HG02763 (cell line): ENCODE results near the gene U2AF2.

ENCODE experiments used
- ATAC-seq: cut with Tn5 transposase; IDR thresholded peaks from one replicate; pipeline ENCODE4 v1.9.1; 2021; ENCODE audit warnings: mild to moderate bottlenecking, moderate library complexity; ENCODE audit not compliant: unreplicated experiment

Gene U2AF2

DNA sequence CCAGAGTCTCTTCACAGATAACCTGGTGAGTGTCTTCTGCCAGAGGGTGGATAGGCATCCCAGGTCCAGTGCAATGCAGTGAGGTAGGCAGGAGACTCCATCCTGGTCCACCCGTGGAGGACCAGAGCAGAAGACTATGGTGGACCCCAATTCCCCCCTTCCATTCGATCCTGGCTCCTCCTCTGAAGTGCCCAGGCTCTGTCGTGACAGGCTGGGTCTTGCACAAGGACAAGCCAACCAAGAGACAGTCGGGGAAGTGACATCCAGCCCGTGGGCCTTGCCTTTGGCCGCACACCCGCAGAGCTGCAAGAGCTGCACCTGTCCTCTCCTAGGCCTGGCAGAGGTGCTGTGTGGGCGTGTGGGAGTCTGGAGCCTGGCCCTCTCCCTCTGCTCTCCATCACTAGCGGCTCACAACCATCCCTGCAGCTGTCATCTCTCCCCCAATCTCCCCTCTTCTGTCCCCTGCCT lies 33.6 kb upstream of the U2AF2 start:
- no peak for ATAC-seq

DNA sequence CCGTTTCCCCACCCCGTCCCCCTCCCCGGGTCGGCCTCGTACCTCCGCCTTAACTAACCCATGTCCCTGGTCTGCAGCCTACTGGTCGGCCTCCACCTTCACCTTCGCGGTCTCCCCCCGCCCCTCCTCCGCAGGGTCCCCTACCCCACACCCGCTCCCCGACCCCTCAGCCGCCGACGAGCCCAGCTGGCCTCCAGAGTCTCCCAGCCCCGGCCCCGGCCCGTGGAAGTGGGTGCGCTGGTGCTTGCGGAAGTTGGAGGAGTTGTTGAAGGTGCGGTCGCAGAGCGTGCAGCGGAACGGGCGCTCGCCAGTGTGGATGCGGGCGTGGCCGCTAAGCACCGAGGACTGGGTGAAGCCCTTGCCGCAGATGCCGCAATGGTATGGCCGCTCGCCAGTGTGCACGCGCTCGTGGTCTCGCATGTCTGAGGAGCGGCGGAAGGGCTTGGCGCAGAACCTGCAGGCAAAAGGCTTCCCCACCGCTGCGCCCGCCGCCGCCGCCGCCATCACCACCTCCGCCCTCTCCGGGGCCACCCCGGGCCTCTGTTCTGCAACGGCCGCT lies 33.1 kb upstream of the U2AF2 start:
- ATAC-seq, result no peak

DNA sequence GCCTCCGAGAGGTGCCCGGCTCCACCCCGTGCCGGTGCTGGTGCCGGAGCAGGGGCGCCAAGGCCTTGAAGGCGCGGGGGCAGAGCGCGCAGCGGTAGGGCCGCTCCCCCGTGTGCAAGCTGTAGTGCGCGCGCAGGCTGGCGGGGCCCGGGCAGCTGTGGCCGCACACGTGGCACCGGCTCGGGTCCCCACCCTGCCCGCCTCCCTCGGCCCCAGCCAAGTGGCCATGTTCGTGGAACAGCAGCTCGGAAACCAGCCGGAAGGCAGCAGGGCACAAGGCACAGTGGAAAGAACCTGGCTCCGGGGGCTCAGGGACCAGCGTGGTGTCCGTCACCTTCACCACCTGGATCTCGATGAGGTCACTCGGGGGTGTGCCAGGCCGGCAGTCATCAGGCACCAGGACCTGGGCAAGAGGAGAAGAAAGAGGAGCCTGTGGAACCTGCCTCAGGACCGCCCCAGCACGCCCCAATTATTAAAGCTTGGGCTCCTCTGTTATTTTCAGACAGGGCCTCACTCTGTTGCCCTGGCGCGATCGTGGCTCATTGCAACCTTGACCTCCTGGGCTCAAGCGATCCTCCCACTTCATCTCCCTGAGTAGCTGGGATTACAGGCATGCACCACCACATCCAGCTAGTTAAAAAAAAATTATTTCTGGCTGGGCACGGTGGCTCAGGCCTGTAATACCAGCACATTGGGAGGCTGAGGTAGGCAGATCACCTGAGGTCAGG lies 32.4 kb upstream of the U2AF2 start:
- no peak for ATAC-seq

DNA sequence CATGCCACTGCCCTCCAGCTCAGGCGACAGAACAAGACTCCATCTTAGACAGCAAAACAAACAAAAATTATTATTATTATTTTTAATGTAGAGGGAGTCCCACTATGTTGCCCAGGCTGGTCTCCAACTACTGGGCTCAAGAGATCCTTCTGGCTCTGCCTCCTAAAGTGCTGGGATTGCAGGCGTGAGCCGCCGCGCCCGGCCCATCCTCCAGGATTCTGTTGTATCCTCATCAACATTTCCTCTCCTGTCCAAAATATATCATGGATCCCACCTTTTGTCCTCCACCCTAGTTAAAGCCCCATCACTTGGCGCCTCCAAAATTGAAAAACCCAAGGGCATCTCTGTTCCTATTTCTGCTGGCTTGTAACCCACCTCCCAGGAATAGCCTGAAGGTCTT lies 31.7 kb upstream of the U2AF2 start:
- no peak for ATAC-seq

DNA sequence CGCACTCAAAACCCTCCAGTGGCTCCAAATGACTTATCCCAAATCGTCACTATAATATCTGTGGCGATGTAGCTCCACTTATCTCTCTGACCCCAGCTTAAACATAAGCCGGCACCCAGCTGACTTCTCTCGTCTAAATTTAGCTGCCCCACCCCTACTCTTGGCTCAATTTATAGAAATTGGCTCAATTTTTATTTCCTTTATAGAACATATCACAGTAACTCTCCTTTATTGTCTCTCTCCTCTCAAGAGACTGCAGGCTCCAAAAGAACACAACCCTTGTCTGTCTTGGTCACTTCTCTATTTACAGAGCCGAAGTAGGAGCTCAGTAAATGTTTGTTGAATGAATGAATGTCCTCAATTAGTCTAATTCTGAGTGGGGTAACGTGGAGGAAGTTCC lies 31.3 kb upstream of the U2AF2 start:
- no peak for ATAC-seq

DNA sequence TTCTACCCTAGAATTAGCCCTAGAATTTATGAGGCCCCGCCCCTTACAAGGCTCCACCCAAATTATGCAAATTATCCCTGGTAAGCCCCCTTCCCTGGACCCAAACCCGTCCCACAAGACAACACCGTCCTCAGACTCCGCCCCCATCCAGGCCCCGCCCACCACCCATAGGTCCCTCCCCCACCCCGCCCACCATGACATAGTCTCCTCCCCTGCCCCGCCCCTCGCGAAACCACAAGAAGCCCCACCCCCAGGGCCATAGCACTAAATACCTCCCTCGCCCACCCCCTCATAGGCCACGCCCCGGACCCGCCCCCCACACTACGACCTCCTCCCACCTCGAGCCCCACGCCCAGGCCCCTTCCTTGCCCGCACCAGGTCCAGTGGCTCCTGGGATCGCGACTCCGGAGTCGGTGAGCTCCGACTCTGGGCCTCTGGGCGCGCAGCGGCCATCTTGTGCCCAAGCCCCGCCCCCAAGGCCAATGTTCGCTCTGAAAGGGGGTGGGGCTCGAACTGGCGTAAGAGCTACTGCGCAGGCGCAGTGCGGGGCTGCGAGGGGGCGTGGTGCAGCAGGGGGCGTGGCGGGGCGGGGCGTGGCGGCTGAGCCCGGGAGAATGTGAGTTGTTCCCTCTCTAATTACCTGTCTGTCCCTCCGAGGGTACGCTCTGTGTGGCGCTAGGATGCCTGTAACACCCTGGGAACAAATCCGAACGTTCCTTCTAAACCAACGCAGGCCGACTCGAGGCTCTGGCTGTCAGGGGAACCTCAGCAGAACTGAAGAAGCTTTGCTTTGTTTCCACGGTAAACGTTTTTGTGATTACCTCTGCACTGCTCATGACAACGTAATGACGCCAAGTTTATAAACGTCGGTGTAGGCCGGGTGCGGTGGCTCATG lies 30.5 kb upstream of the U2AF2 start, which contains the start of gene ZNF784:
TSS of gene ZNF784 (minus strand) at position 458 of the 895 bp plus-strand sequence. CDS start at position 453, 5 bp downstream.
- no peak for ATAC-seq

DNA sequence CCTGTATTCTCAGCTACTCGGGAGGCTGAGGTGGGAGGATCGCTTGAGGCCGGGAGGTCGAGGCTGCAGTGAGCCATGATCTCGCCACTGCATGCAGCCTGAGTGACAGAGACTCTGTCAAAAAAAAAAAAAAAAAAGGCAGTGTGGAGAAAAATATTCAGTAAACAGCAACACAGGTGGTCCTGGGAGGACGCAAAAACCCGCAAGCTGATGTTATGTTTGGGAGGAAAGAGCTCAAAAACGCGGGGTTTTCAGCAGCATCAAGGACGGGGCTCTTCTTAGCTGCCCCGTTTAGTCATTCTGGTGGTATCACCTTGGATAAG lies 29.9 kb upstream of the U2AF2 start:
- no peak for ATAC-seq

DNA sequence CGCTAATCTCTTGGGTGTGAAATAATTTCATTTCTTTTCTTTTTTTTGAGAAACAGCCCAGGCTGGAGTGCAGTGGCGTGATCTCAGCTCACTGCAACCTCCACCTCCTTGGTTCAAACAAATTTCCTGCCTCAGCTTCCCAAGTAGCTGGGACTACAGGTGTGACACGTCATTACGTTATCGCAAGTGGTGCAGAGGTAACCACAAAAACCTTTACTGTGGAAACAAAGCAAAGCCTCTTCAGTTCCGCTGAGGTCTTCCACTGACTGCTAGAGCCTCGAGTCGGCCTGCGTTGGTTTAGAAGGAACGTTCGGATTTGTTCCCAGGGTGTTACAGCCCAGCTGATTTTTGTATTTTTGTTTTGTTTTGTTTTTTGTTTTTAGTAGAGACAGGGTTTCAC lies 28.5 kb upstream of the U2AF2 start:
- no peak for ATAC-seq

DNA sequence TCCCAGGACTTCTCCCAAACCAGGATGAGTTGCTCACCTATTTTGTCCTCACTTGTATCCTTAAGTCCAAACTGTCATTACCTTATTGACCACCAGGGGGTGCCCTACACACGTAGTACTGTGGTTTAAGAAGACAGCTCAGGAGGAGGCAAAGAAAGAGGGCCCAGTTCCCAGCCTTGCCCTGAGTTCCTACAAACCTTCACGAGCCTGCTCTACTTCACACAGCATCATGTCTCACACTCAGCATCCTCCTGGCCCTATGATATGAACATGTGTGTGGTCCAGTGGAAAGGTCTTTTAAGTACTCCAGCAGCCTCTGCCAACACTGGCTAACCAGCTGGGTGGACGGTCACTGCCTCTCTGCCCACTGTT lies 22.4 kb upstream of the U2AF2 start:
- no peak for ATAC-seq

DNA sequence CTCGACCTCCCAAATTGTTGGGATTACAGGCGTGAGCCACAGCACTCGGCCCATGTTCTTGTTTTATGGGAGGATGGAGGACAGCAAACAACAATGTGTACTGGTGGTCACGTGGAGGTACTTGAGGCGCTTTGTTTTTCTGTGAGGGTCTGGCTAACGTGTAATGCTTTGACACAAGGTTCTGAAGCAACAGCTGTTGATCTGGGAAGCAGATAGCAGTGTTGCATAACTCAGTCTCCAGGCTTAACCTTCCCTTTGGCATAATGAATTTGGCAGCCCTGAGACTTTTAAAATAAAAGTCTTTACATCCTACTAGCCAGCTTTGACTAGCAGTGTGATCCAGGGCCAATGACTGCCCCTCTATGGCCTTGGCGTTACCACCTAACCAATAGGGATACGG lies 21.0 kb upstream of the U2AF2 start:
- ATAC-seq, result no peak

DNA sequence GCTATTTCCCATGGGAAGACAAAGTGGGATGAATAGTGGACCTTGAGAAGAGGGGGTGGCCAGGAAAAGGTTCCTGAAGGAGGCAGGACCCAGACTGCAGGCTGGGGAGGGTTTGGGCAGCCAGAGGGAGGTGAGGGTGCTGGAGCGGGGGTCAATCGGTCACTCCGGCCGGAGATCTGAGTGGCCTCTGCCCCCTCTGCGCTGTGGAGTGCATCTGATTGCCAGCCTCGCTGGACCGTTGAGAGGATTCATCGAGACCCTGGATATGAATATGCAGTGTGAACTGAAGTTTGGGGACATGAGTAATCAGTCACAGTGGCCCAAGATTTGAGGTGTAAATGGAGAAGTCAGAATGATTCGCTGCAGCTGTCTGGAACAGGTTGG lies 19.5 kb upstream of the U2AF2 start:
- no peak for ATAC-seq

DNA sequence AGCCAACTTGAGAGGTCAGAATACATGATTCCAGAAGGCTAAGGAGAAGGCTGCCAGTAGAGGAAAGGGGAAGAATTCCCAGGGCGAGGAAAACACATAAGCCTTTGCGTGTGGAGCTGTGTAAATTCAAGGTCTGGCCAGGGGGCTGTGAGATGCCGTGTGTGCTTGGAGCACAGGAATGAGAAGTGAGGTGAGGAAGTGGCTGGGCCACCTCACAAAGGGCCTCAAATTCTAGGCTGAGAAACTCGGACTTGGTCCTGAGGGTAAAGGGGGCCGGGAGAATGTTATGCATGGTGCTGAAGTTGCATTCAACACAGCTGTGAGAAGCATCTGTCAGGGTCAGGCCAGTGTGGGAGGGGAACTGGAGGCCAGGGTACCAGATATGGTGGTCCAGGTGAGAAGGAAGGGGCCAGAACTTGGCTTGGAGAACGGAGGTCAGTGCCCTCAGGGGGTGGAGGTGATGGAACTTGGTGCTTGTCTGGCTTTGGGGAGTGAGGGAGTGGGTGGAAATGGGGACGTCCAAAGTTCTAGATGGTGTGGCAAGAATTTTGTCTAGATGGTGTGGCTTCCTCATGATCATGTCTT lies 18.9 kb upstream of the U2AF2 start:
- ATAC-seq, result no peak

DNA sequence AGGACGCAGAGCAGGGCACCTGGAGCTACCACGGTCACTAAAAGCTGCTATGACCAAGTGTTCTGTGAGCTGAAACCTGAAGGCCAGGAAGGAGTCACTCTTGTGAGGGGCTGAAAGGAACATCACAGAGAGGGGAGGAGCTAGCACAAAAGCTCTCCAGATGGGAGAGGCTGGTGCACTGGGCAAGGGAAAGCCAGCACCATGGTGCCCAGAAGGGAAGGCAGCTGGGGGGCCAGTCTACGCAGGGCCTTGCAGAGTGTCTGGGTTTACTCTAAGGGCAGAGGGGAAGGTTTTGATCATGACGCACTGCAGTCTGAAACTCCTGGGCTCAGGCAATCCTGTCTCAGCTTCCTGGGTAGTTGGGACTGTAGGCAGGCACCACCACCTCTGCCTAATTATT lies 18.1 kb upstream of the U2AF2 start:
- ATAC-seq, result no peak

DNA sequence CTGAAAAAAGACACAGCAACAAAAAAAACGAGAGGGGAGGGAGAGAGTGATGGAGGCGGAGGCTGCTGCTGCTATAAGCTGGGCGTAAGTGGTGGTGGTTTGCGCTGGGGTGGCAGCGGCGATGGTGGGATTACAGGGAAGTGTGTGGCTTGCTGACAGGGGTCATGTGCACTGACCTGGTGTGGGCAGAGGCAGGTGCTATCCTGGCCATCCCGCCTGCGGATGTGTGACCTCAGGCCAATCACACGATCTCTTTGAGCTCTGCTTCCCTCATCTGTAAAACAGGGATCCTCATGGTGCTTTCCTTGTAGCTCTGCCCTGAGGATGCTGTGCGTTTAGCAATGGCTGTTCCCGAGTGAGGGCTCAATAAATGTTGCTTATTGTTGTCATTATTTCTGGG lies 17.3 kb upstream of the U2AF2 start:
- ATAC-seq, result no peak

DNA sequence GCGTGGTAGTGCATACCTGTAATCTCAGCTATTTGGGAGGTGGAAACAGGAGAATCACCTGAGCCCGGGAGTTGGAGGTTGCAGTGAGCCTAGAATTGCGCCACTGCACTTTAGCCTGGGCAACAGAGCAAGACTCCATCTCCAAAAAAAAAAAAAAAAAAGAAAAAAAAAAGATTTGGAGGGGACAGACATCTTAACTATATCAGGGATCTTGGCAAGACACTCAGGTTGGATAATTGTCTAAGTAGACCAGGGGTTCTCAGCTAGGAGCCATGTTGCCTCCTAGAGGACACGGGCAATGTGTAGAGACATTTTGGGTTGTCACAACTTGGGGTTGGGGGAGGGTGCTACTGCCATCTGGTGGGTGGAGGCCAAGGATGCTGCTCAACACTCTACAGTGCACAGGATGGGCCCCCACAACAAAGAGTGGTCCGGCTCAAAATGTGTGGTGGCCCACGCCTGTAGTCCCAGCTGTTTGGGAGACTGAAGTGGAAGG lies 15.9 kb upstream of the U2AF2 start:
- no peak for ATAC-seq

DNA sequence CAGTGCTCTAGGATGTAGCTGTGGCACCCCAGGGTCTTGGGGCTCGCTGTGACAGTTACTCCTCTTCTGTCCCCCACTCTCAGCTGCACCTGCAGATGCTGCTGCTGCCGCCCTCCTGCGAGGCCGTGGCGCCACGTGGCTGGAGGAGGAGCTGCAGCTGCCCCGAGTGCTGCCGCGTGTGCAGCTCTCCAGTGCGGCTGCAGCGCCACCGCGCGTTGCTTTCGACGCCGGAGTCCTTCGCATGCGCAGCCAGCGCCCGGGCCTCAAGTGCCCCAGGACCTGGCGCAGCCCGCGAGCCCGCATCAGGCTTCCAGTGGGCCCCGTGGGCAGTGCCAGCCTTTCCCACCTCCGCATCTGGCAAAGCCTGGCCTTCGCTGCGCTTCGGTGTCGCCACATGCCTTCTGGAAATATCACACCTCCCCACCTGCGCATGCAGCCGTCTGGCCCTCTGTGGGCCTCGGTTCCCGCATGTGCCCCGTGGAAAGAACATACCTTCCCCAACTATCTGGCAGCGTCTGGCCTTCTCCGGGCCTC lies 14.7 kb upstream of the U2AF2 start:
- no peak for ATAC-seq

DNA sequence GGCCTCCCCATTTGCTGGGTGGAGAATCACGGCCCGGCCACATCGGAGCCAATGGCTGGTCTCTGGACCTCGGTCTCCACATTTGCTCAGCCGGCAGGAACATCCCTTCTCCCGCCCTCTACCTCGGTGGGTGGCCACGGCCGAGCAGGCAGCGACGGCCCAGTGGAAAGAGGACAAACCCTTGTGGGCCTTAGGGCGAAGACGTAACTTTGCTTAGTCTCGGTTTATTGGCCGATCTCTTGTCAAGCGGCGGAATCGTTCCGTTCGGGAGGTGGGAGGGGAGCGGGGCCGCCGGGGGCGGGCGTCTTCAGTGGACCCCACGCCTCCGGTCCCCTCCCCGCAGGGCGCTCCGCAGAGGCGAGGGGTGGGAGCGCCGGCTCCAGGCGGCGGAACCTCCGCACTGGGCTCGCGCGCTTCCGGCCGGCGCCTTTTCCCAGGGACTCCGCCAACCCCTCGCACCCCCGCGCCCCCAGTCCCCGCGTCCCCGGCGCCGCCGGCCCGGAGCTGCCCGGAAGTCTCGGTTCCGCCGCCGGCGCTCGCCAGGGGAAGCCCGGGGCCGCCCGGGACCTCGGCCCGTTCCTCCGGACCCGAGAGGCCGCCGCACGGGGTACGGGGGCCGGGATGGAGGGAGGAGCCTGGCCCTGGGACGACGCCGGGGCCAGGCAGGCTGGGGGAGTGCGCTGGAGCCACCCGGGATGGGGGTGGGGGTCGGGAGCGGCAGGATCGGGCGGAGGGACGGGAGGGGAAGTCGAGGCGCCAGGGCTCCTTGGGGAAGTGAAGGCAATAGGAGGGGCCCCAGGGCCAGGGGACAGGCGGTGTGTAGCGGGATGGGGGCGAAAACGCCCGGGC lies 14.0 kb upstream of the U2AF2 start, which contains the start of gene ZNF580:
TSS of gene ZNF580 (plus strand) at position 426 of the 849 bp plus-strand sequence. CDS start 1,507 bp downstream, outside the sequence.
- no peak for ATAC-seq

DNA sequence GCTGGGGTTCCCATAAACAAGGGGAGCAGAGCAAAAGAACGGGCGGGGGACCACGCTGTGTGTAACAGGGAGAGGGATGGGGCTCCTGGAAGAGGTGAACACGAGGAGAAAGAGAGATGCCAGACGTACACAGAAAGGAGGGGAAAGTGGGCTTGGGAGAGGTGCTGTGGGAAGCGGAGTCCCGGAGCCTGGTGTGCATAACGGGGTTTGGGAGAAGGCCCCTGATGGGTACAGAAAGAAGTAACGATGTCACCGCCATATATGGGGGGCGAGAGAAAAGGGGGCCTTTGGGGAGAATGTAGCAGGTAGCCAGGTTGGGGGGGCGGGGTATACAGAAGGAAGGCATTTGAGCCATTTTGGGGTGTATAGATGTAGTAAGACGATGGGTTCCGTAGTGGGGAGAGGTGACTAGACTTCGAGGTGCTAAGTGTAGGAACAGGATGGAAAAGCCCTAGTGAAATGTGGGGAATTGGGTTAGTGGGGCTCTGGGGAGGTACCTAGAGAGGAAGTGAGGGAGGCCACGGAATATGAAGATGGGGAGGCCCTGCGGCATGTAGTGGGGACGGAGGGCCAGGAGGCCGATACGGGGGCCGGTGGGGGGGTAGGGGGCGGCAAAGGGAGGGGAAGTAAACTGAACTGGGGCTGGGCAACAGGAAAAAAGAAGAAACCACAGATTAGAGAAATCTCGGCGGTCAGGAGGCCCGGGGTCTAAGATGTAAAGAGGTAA lies 13.2 kb upstream of the U2AF2 start:
- no peak for ATAC-seq
